Endothelial cell of umbilical vein (primary cell): Measurements from ENCODE around the gene FZD2. TPM values are rescaled to one million over a fixed set of nuclear protein-coding genes. Genes with fewer than 3 reads are reported as not detected.

Experiments used
- BruUV-seq: library from RNA; stranded (reverse); fragments of 400-500 nt; replicated peaks from 2 replicates; lab custom pipeline; 2021; lab: Mats Ljungman, UMichigan
- CTCF ChIA-PET: fragments of 300-600, 350-600 bp; sonication (Branson Sonifier 250); formaldehyde crosslinking; loops from one replicate; lab custom pipeline; 2021; ENCODE audit warnings: antibody characterized with exemption, inconsistent platforms; lab: Charles Lee
- POLR2A ChIA-PET: fragments of 300-600, 350-600 bp; sonication (Branson Sonifier 250); formaldehyde crosslinking; loops from one replicate; lab custom pipeline; 2021; ENCODE audit warnings: antibody characterized with exemption, inconsistent platforms; lab: Charles Lee
- DNase-seq: peaks from one replicate; pipeline ENCODE4 v3.0.0-alpha.2; 2011; ENCODE audit warnings: low read depth, low spot score
- FAIRE-seq: peaks from 2 replicates; lab custom pipeline; 2011; peaks lifted over from hg19 to GRCh38; lab: Jason Lieb, UNC
- H2AFZ ChIP-seq: 2 replicates; pipeline ENCODE4 v1.6.0; 2012; ENCODE audit warnings: low read depth, low read length, control low read depth, inconsistent platforms
- H3K27ac ChIP-seq: 2 replicates; pipeline ENCODE4 v1.5.1; 2011; ENCODE audit warnings: low read depth, mild to moderate bottlenecking, control low read depth, low read length, moderate library complexity; ENCODE audit not compliant: insufficient read depth
- H3K27me3 ChIP-seq, 2 experiments: 2 replicates each; pipeline versions ENCODE4 v1.6.0 to v1.6.1; 2011; ENCODE audit warnings: low read length in 2 of 2, mixed read lengths in 1 of 2; ENCODE audit not compliant: control insufficient read depth in 2 of 2, insufficient read depth in 2 of 2
- H3K36me3 ChIP-seq, 2 experiments: 2 replicates in 1 of 2; 3 replicates in 1 of 2; pipeline ENCODE4 v1.5.1; 2011; ENCODE audit warnings: low read length in 2 of 2, mild to moderate bottlenecking in 1 of 2, moderate library complexity in 1 of 2; ENCODE audit not compliant: control insufficient read depth in 2 of 2, insufficient read depth in 2 of 2; ENCODE audit errors: extremely low read depth in 1 of 2
- H3K4me1 ChIP-seq: 3 replicates; pipeline ENCODE4 v1.5.1; 2011; ENCODE audit warnings: mild to moderate bottlenecking, low read length; ENCODE audit not compliant: control insufficient read depth, insufficient read depth; ENCODE audit errors: extremely low read depth
- H3K4me2 ChIP-seq: 2 replicates; pipeline ENCODE4 v1.6.1; 2011; ENCODE audit warnings: low read length, control low read depth, mixed read lengths; ENCODE audit not compliant: insufficient read depth
- H3K4me3 ChIP-seq, 3 experiments: fragments of 200-600 bp in 1 of 3; sonication (generic), shearing (Covaris generic) in 1 of 3; replicated peaks in 1 of 3; 2 replicates each; pipeline ENCODE4 v1.5.1; 2011 to 2016; ENCODE audit warnings: control low read depth in 3 of 3, low read length in 3 of 3, mild to moderate bottlenecking in 2 of 3, inconsistent platforms in 1 of 3, low read depth in 1 of 3, moderate library complexity in 1 of 3; ENCODE audit not compliant: insufficient read depth in 1 of 3
- H3K79me2 ChIP-seq: 2 replicates; pipeline ENCODE4 v1.6.0; 2012; ENCODE audit warnings: low read length, inconsistent platforms; ENCODE audit not compliant: control insufficient read depth, insufficient read depth
- H3K9ac ChIP-seq: replicated peaks from 2 replicates; pipeline ENCODE3; 2011; ENCODE audit warnings: low read length, control low read depth; ENCODE audit not compliant: insufficient read depth; ENCODE audit errors: extremely low read depth
- H3K9me1 ChIP-seq: replicated peaks from 3 replicates; pipeline ENCODE4 v1.6.0; 2011; ENCODE audit warnings: mild to moderate bottlenecking, low read length; ENCODE audit not compliant: control insufficient read depth, insufficient read depth; ENCODE audit errors: extremely low read depth
- H3K9me3 ChIP-seq: replicated peaks from 2 replicates; pipeline ENCODE4 v1.5.1; 2012; ENCODE audit warnings: low read length, inconsistent platforms; ENCODE audit not compliant: control insufficient read depth, insufficient read depth
- H4K20me1 ChIP-seq: replicated peaks from 2 replicates; pipeline ENCODE3; 2011; ENCODE audit warnings: mild to moderate bottlenecking, low read length; ENCODE audit not compliant: control insufficient read depth, insufficient read depth; ENCODE audit errors: extremely low read depth
- CTCF ChIP-seq, 2 donors: IDR thresholded peaks; 1 replicate in 1 of 2; 2 replicates in 1 of 2; pipeline ENCODE4 v1.5.1; 2011; ENCODE audit warnings: low read length in 2 of 2, mild to moderate bottlenecking in 2 of 2, moderate library complexity in 2 of 2, control low read depth in 1 of 2, inconsistent platforms in 1 of 2, low read depth in 1 of 2; ENCODE audit not compliant: insufficient read depth in 1 of 2; ENCODE audit errors: extremely low read depth in 1 of 2
- EZH2 ChIP-seq: IDR thresholded peaks from 2 replicates; pipeline ENCODE4 v1.6.1; 2012; ENCODE audit warnings: borderline replicate concordance, low read depth, mild to moderate bottlenecking, moderate library complexity, low read length, inconsistent platforms; ENCODE audit not compliant: severe bottlenecking
- FOS ChIP-seq: IDR thresholded peaks from 2 replicates; pipeline ENCODE4 v1.6.1; 2011; ENCODE audit warnings: mild to moderate bottlenecking, low read length, moderate library complexity, borderline replicate concordance; ENCODE audit not compliant: insufficient read depth
- GATA2 ChIP-seq: IDR thresholded peaks from 2 replicates; pipeline ENCODE4 v1.7.0; 2011; ENCODE audit warnings: low read depth, mild to moderate bottlenecking, moderate library complexity, mixed read lengths, low read length; ENCODE audit not compliant: insufficient read length, insufficient read depth
- JUN ChIP-seq: IDR thresholded peaks from 2 replicates; pipeline ENCODE4 v1.6.1; 2011; ENCODE audit warnings: borderline replicate concordance, low read depth; ENCODE audit not compliant: insufficient read length, insufficient read depth
- MAX ChIP-seq: IDR thresholded peaks from 2 replicates; pipeline ENCODE4 v1.6.1; 2011; ENCODE audit not compliant: insufficient read depth, insufficient read length
- MYC ChIP-seq: IDR thresholded peaks from one replicate; pipeline ENCODE4 v1.6.1; 2011; ENCODE audit warnings: mild to moderate bottlenecking, low read depth, low read length
- POLR2A ChIP-seq: IDR thresholded peaks from 2 replicates; pipeline ENCODE4 v1.6.1; 2012; ENCODE audit warnings: low read depth, mild to moderate bottlenecking, control low read depth, low read length
- POLR2AphosphoS5 ChIP-seq: IDR thresholded peaks from 2 replicates; pipeline ENCODE4 v1.6.1; 2012; ENCODE audit warnings: low read depth, mild to moderate bottlenecking, control low read depth, low read length, moderate library complexity; ENCODE audit not compliant: insufficient read depth
- dilution Hi-C: fragments of 300-500 bp; cut with MboI; formaldehyde crosslinking; loops from one replicate; pipeline ENCODE4 v1.15.0; 2019; ENCODE audit warnings: low sequenced_read_pairs; ENCODE audit not compliant: extremely low pct_ligation_motif_present
- intact Hi-C: fragments of 100-400 bp; cut with micrococcal nuclease; formaldehyde crosslinking; loops from one replicate; pipeline ENCODE4 v1.10.0; 2022
- polyA plus RNA-seq, 4 experiments: library from polyadenylated mRNA; depleted of rRNA in 3 of 4; stranded (reverse) in 3 of 4; unstranded in 1 of 4; fragments of >200 nt; gene quantifications; 2 replicates each; pipeline versions ENCODE4 v1.2.1 to v1.2.3, GENCODE V29; 2011 to 2012; ENCODE audit warnings: missing spikeins in 1 of 4
- total RNA-seq: library from RNA; stranded (reverse); gene quantifications from 2 replicates; pipeline ENCODE4 v1.2.3, GENCODE V29; 2021

The FZD2 gene
- total and polyA plus RNA-seq, 2 donors (not counting 3 experiments of a cell fraction or from before 2014, with no cell fraction given), result 5.8 to 14.0 TPM

GRCh38 chr17:44529864-44530263 lies 27.4 kb upstream of the FZD2 start:
- Histone ChIP-seq H3K79me2 (no peaks in the 10 kb centered on the region), H3K9ac (no peak overlapping the region), H3K27me3 (peaks cover 5 to 6% of the 10 kb centered on the region in 2 experiments), H3K4me1 (no peaks in the 10 kb centered on the region), H2AFZ (no peak overlapping the region), H3K4me3 (no peak overlapping the region), H3K36me3 (no peaks in the 10 kb centered on the region), H3K9me3 (no peaks in the 10 kb centered on the region), H4K20me1 (no peaks in the 10 kb centered on the region), H3K27ac (no peak overlapping the region), H3K4me2 (no peak overlapping the region), H3K9me1 (no peaks in the 10 kb centered on the region)
- intact Hi-C loops (loop anchor here (10.0 kb wide), 1 partner anchor 205 kb away; no protein-coding TSS in a partner anchor), dilution Hi-C loops (no loop called here)
- no peak for FAIRE-seq
- no peak for TF ChIP-seq CTCF (IDR thresholded peaks at IDR 0.05; ENCODE audit: extremely low read depth in 1 of 2, insufficient read depth in 1 of 2, low read depth in 1 of 2, low read length in 2 of 2)
- no peak for TF ChIP-seq FOS
- no peak for TF ChIP-seq MYC
- no peak for TF ChIP-seq GATA2
- TF ChIP-seq MAX, result no peak
- no peak for TF ChIP-seq POLR2AphosphoS5
- TF ChIP-seq EZH2, result no peak
- TF ChIP-seq POLR2A, result no peak
- TF ChIP-seq JUN, result no peak
- POLR2A ChIA-PET, result no interaction called here
- CTCF ChIA-PET, result interaction anchor here (1.3 to 2.4 kb wide), 2 partner anchors 18 to 108 kb away, joined by 3 to 9 read pairs; no protein-coding TSS in a partner anchor
- BruUV-seq, result no TSS peak
- DNase-seq, result no peak
